ENCODE measurements around the gene MKRN2.

DNA sequence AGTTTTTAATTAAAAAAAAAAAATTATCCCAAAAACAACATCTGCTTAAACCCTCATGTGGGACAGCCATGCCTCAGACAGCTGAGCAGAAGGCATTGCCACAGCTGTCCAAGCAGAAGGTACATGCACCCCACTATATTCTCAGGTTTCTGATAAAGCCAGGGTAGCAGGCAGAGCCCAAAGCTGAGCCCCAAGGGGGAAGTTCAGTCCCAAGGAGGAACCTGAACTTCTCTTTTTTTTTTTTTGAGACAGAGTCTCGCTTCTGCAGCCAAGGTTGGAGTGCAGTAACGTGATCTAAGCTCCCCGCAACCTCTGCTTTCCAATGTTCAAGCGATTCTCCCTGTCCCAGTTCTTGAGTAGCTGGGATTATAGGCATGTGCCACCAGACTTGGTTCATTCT lies 33.2 kb downstream of the MKRN2 start:
- no peak for TF ChIP-seq GATA2 (IDR thresholded peaks at IDR 0.05; ENCODE audit: low read depth, low read length)
- no peak for TF ChIP-seq GATA3 (IDR thresholded peaks at IDR 0.05; ENCODE audit: low read depth, low read length)

Data from SH-SY5Y (cell line).